IMR-90 (cell line): Measurements from ENCODE around the gene FNDC11. TPM values are rescaled to one million over a fixed set of nuclear protein-coding genes. Genes with fewer than 3 reads are reported as not detected.

ENCODE experiments used
- ATAC-seq: fragments of 200-7000 bp; cut with Tn5 transposase; 2 replicates; pipeline ENCODE4 v1.9.1; 2020; ENCODE audit warnings: low read depth, mild to moderate bottlenecking, moderate library complexity
- BruUV-seq: library from RNA; stranded (reverse); fragments of 400-500 nt; replicated peaks from 2 replicates; lab custom pipeline; 2021; lab: Mats Ljungman, UMichigan
- CTCF ChIA-PET: fragments of 300-600 bp; formaldehyde crosslinking; extraction: SDS; loops from one replicate; lab custom pipeline; 2021; ENCODE audit warnings: antibody characterized with exemption; lab: Yijun Ruan, JAX
- POLR2A ChIA-PET: fragments of 300-600 bp; sonication (Branson Sonifier 250); formaldehyde crosslinking; loops from one replicate; lab custom pipeline; 2022; ENCODE audit warnings: antibody characterized with exemption; ENCODE audit not compliant: unreplicated experiment; lab: Charles Lee
- DNase-seq: peaks from one replicate; pipeline ENCODE4 v3.0.0; 2013
- H2AFZ ChIP-seq: replicated peaks from 2 replicates; pipeline ENCODE3; 2013; ENCODE audit warnings: low read length, mild to moderate bottlenecking; ENCODE audit not compliant: poor library complexity
- H2AK5ac ChIP-seq: 2 replicates; pipeline ENCODE4 v1.6.1; 2013; ENCODE audit warnings: low read depth, low read length, inconsistent platforms
- H2AK9ac ChIP-seq: replicated peaks from 2 replicates; pipeline ENCODE3; 2013; ENCODE audit warnings: mild to moderate bottlenecking, low read depth, low read length, moderate library complexity; ENCODE audit not compliant: poor library complexity
- H2BK120ac ChIP-seq: 2 replicates; pipeline ENCODE4 v1.6.1; 2013; ENCODE audit warnings: low read depth, low read length, inconsistent platforms
- H2BK15ac ChIP-seq: 3 replicates; pipeline ENCODE4 v1.6.1; 2013; ENCODE audit warnings: low read depth, low read length, inconsistent platforms
- H2BK20ac ChIP-seq: 2 replicates; pipeline ENCODE4 v1.6.1; 2013; ENCODE audit warnings: low read depth, mild to moderate bottlenecking, inconsistent platforms, low read length, moderate library complexity
- H2BK5ac ChIP-seq: 2 replicates; pipeline ENCODE4 v1.6.1; 2013; ENCODE audit warnings: mild to moderate bottlenecking, low read depth, low read length, inconsistent platforms; ENCODE audit not compliant: poor library complexity, severe bottlenecking
- H3K14ac ChIP-seq: replicated peaks from 2 replicates; pipeline ENCODE4 v1.6.1; 2013; ENCODE audit warnings: low read depth, low read length, inconsistent platforms
- H3K18ac ChIP-seq: 2 replicates; pipeline ENCODE4 v1.6.1; 2013; ENCODE audit warnings: low read depth, low read length, control low read depth
- H3K23ac ChIP-seq: 2 replicates; pipeline ENCODE4 v1.6.1; 2013; ENCODE audit warnings: low read depth, low read length, inconsistent platforms
- H3K27ac ChIP-seq: 2 replicates; pipeline ENCODE4 v1.5.1; 2013; ENCODE audit warnings: mild to moderate bottlenecking, control low read depth, low read length; ENCODE audit not compliant: insufficient read depth
- H3K27me3 ChIP-seq: 2 replicates; pipeline ENCODE4 v1.6.1; 2013; ENCODE audit warnings: low read length; ENCODE audit not compliant: control insufficient read depth, insufficient read depth
- H3K36me3 ChIP-seq: 2 replicates; pipeline ENCODE4 v1.6.1; 2013; ENCODE audit warnings: low read length, mixed read lengths; ENCODE audit not compliant: control insufficient read depth, insufficient read depth
- H3K4ac ChIP-seq: 2 replicates; pipeline ENCODE4 v1.6.1; 2013; ENCODE audit warnings: low read depth, low read length, inconsistent platforms
- H3K4me1 ChIP-seq: 2 replicates; pipeline ENCODE4 v1.6.1; 2013; ENCODE audit warnings: low read length, mixed read lengths; ENCODE audit not compliant: control insufficient read depth, insufficient read depth
- H3K4me2 ChIP-seq: 2 replicates; pipeline ENCODE4 v1.6.1; 2013; ENCODE audit warnings: low read depth, mild to moderate bottlenecking, control low read depth, low read length, moderate library complexity
- H3K4me3 ChIP-seq: 2 replicates; pipeline ENCODE4 v1.5.1; 2013; ENCODE audit warnings: low read depth, mild to moderate bottlenecking, control low read depth, low read length, moderate library complexity; ENCODE audit not compliant: insufficient read depth
- H3K56ac ChIP-seq: 2 replicates; pipeline ENCODE4 v1.6.1; 2013; ENCODE audit warnings: low read length, inconsistent platforms; ENCODE audit not compliant: insufficient read depth; ENCODE audit errors: extremely low read depth
- H3K79me1 ChIP-seq, 2 experiments: 2 replicates each; pipeline ENCODE4 v1.6.1; 2013; ENCODE audit warnings: low read length in 2 of 2, inconsistent platforms in 1 of 2, low read depth in 1 of 2
- H3K9ac ChIP-seq: 2 replicates; pipeline ENCODE4 v1.6.1; 2013; ENCODE audit warnings: low read depth, low read length, control low read depth
- H3K9me1 ChIP-seq: 2 replicates; pipeline ENCODE4 v1.6.1; 2013; ENCODE audit warnings: low read length, inconsistent platforms; ENCODE audit not compliant: insufficient read depth
- H3K9me3 ChIP-seq: 2 replicates; pipeline ENCODE4 v1.6.1; 2013; ENCODE audit warnings: low read length; ENCODE audit not compliant: control insufficient read depth, insufficient read depth
- H4K20me1 ChIP-seq: 2 replicates; pipeline ENCODE4 v1.6.1; 2013; ENCODE audit warnings: low read length, inconsistent platforms; ENCODE audit not compliant: insufficient read depth
- H4K5ac ChIP-seq: 2 replicates; pipeline ENCODE4 v1.6.1; 2013; ENCODE audit warnings: mild to moderate bottlenecking, low read depth, low read length, control low read depth
- H4K8ac ChIP-seq, 2 experiments: 2 replicates each; pipeline ENCODE4 v1.6.1; 2013; ENCODE audit warnings: low read depth in 2 of 2, low read length in 2 of 2, control low read depth in 1 of 2, inconsistent platforms in 1 of 2
- H4K91ac ChIP-seq: 2 replicates; pipeline ENCODE4 v1.6.1; 2013; ENCODE audit warnings: low read depth, low read length, inconsistent platforms; ENCODE audit not compliant: insufficient read depth
- CEBPB ChIP-seq: IDR thresholded peaks from 2 replicates; pipeline ENCODE4 v1.6.1; 2012; ENCODE audit warnings: low read depth, low read length, improper control_type of control experiment
- FOS ChIP-seq: fragments of 150-350 bp; IDR thresholded peaks from 2 replicates; pipeline ENCODE4 v1.6.1; 2016; ENCODE audit warnings: low read depth, low read length
- MAZ ChIP-seq: IDR thresholded peaks from 2 replicates; pipeline ENCODE4 v1.6.1; 2012; ENCODE audit warnings: low read depth, mild to moderate bottlenecking, low read length, improper control_type of control experiment, moderate library complexity, borderline replicate concordance
- MXI1 ChIP-seq: IDR thresholded peaks from 2 replicates; pipeline ENCODE4 v1.6.1; 2012; ENCODE audit warnings: low read depth, mild to moderate bottlenecking, low read length, moderate library complexity, borderline replicate concordance
- RAD21 ChIP-seq: IDR thresholded peaks from 2 replicates; pipeline ENCODE4 v1.6.1; 2012; ENCODE audit warnings: low read length, improper control_type of control experiment
- WGBS, 2 experiments: methylation state at CpG; one replicate each; pipeline versions ENCODE4 v1.1.5 to v1.1.7; 2013; ENCODE audit warnings: missing lambda C conversion rate in 2 of 2; ENCODE audit not compliant: insufficient read length in 1 of 2; ENCODE audit errors: extremely low coverage in 2 of 2; 5-methylcytosine and 5-hydroxymethylcytosine counted together
- dilution Hi-C: fragments of 300-500 bp; cut with HindIII; formaldehyde crosslinking; loops from one replicate; pipeline ENCODE4 v1.14.3; 2018; ENCODE audit warnings: low sequenced_read_pairs; ENCODE audit not compliant: unreplicated experiment
- in situ Hi-C: fragments of 300-500 bp; cut with MboI; formaldehyde crosslinking; loops from 3 replicates; pipeline ENCODE4 v1.14.3; 2019; ENCODE audit warnings: low sequenced_read_pairs, inconsistent platforms, mixed read lengths
- intact Hi-C: fragments of 100-400 bp; cut with micrococcal nuclease; formaldehyde crosslinking; loops from 2 replicates; pipeline ENCODE4 v1.10.0; 2022
- polyA plus RNA-seq, 3 experiments: library from polyadenylated mRNA; depleted of rRNA; stranded (reverse); fragments of >200 nt; gene quantifications; 2 replicates each; pipeline ENCODE4 v1.2.3, GENCODE V29; 2012; ENCODE audit warnings: low replicate concordance in 1 of 3
- total RNA-seq: library from RNA; depleted of rRNA; stranded (reverse); fragments of >200 nt; gene quantifications from 2 replicates; pipeline ENCODE4 v1.2.3, GENCODE V29; 2012
- TF ChIP-seq, protein P1 (sequence below): conservative IDR thresholded peaks from 2 replicates; pipeline ENCODE4 v1.5.1; 2012; ENCODE audit warnings: mild to moderate bottlenecking, low read depth, low read length, improper control_type of control experiment
- TF ChIP-seq, protein P2 (sequence below): fragments of 150-350 bp; IDR thresholded peaks from 2 replicates; pipeline ENCODE4 v1.6.1; 2016; ENCODE audit warnings: low read depth, mild to moderate bottlenecking, low read length, moderate library complexity, borderline replicate concordance

Gene FNDC11
- total and polyA plus RNA-seq, 2 of the 4 experiments (the other 2 are of a cell fraction), result 0.36 to 1.0 TPM

DNA sequence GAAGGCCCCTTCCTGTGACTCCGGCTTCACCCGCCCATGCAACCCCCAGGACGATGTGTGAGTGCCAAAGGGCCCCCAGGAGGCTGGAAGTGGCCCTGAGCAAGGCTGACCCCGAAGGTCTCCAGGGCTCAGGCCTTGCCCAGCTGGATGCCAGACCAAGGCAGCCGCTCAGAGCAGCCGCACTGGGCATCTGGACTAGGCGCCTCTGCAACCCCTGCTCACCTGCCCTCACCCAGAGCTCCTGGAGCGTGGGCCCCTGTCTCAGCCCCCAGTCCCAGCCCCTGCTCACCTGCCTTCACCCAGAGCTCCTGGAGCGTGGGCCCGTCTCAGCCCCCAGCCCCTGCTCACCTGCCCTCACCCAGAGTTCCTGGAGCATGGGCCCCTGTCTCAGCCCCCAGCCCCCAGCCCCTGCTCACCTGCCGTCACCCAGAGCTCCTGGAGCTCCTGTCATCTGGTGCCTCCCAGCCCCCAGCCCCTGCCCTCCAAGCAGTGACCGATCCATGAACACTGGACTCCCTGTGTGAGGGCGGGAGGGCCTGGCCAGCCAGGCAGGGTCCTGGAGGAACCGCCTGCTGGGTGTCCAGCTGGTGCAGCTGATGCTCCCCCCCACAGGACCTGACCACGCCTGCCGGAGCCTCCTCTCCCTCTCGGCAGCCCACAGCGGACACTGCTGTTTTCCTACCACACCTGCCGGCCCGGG lies 7.6 kb upstream of the FNDC11 start:
- 45% methylated on average over 12 of the region's 20 CpGs; no CpG with 5 or more reads in 1 of the 2 experiments for WGBS, 2 experiments
- no peak overlapping the region for H3K9ac ChIP-seq
- intact Hi-C loops, result no loop called here
- H4K20me1 ChIP-seq, result no peaks in the 10 kb centered on the region
- no peak overlapping the region for H2AK5ac ChIP-seq
- no peak overlapping the region for H4K8ac ChIP-seq
- H2BK15ac ChIP-seq, result no peak overlapping the region
- H2BK5ac ChIP-seq, result no peak overlapping the region
- no peak overlapping the region for H2BK120ac ChIP-seq
- POLR2A ChIA-PET, result no interaction called here
- H2BK20ac ChIP-seq, result no peak overlapping the region
- H3K4me2 ChIP-seq, result no peak overlapping the region
- ATAC-seq (no peak), DNase-seq (no peak)
- no peak overlapping the region for H3K23ac ChIP-seq
- no peak overlapping the region for H2AFZ ChIP-seq
- peaks cover 40% of the 10 kb centered on the region for H3K27me3 ChIP-seq
- H3K79me1 ChIP-seq, result no peaks in the 10 kb centered on the region
- dilution Hi-C loops, result no loop called here
- no peaks in the 10 kb centered on the region for H3K9me1 ChIP-seq
- no TSS peak for BruUV-seq
- H3K18ac ChIP-seq, result no peak overlapping the region
- H4K91ac ChIP-seq, result no peak overlapping the region
- H4K5ac ChIP-seq, result no peak overlapping the region
- no peaks in the 10 kb centered on the region for H3K9me3 ChIP-seq
- CTCF ChIA-PET, result no interaction called here
- no peak overlapping the region for H2AK9ac ChIP-seq
- H3K4ac ChIP-seq, result no peak overlapping the region
- H3K27ac ChIP-seq, result no peak overlapping the region
- H3K14ac ChIP-seq, result no peak overlapping the region
- TF ChIP-seq FOS (no peak), MAZ (no peak), RAD21 (no peak), MXI1 (no peak), CEBPB (no peak)
- TF ChIP-seq, protein P1, sequence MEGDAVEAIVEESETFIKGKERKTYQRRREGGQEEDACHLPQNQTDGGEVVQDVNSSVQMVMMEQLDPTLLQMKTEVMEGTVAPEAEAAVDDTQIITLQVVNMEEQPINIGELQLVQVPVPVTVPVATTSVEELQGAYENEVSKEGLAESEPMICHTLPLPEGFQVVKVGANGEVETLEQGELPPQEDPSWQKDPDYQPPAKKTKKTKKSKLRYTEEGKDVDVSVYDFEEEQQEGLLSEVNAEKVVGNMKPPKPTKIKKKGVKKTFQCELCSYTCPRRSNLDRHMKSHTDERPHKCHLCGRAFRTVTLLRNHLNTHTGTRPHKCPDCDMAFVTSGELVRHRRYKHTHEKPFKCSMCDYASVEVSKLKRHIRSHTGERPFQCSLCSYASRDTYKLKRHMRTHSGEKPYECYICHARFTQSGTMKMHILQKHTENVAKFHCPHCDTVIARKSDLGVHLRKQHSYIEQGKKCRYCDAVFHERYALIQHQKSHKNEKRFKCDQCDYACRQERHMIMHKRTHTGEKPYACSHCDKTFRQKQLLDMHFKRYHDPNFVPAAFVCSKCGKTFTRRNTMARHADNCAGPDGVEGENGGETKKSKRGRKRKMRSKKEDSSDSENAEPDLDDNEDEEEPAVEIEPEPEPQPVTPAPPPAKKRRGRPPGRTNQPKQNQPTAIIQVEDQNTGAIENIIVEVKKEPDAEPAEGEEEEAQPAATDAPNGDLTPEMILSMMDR, result no peak
- TF ChIP-seq, protein P2, sequence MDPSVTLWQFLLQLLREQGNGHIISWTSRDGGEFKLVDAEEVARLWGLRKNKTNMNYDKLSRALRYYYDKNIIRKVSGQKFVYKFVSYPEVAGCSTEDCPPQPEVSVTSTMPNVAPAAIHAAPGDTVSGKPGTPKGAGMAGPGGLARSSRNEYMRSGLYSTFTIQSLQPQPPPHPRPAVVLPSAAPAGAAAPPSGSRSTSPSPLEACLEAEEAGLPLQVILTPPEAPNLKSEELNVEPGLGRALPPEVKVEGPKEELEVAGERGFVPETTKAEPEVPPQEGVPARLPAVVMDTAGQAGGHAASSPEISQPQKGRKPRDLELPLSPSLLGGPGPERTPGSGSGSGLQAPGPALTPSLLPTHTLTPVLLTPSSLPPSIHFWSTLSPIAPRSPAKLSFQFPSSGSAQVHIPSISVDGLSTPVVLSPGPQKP, result no peak
- H3K4me1 ChIP-seq, result no peaks in the 10 kb centered on the region
- no peak overlapping the region for H3K56ac ChIP-seq
- H3K4me3 ChIP-seq, result no peak overlapping the region
- in situ Hi-C loops, result no loop called here
- no peaks in the 10 kb centered on the region for H3K36me3 ChIP-seq
